Common myeloid progenitor, CD34-positive (primary cell): ENCODE results near the gene HOXD8.

Experiments
- CTCF ChIA-PET: fragments of 350-600 bp; sonication (Branson Sonifier 250); formaldehyde crosslinking; loops from one replicate; lab custom pipeline; 2021; ENCODE audit warnings: antibody characterized with exemption; lab: Charles Lee
- POLR2A ChIA-PET: fragments of 350-600 bp; sonication (Branson Sonifier 250); formaldehyde crosslinking; loops from one replicate; lab custom pipeline; 2021; ENCODE audit warnings: antibody characterized with exemption; lab: Charles Lee
- DNase-seq, 3 donors: peaks; one replicate each; pipeline versions ENCODE4 v3.0.0 to v3.0.0-alpha.2; 2013
- H3K27ac ChIP-seq, 2 experiments: 1 replicate in 1 of 2; 2 replicates in 1 of 2; pipeline ENCODE4 v1.7.0; 2013; ENCODE audit warnings: inconsistent platforms in 2 of 2, low read length in 2 of 2, mild to moderate bottlenecking in 2 of 2, low read depth in 1 of 2, moderate library complexity in 1 of 2; ENCODE audit not compliant: severe bottlenecking in 2 of 2, insufficient read depth in 1 of 2, poor library complexity in 1 of 2
- H3K27me3 ChIP-seq, 5 experiments: replicated peaks in 2 of 5; 1 replicate in 3 of 5; 2 replicates in 2 of 5; pipeline versions ENCODE4 v1.6.1 to v1.7.0; 2013; ENCODE audit warnings: low read length in 4 of 5, mild to moderate bottlenecking in 2 of 5, moderate library complexity in 2 of 5, inconsistent platforms in 1 of 5; ENCODE audit not compliant: insufficient read depth in 5 of 5, control insufficient read depth in 4 of 5
- H3K36me3 ChIP-seq, 4 experiments: 1 replicate in 2 of 4; 2 replicates in 2 of 4; pipeline versions ENCODE4 v1.6.1 to v1.7.0; 2013; ENCODE audit warnings: low read length in 3 of 4, control low read depth in 1 of 4, mild to moderate bottlenecking in 1 of 4; ENCODE audit not compliant: control insufficient read depth in 4 of 4, insufficient read depth in 4 of 4
- H3K4me1 ChIP-seq, 4 experiments: 1 replicate in 3 of 4; 2 replicates in 1 of 4; pipeline versions ENCODE4 v1.6.1 to v1.7.1; 2013; ENCODE audit warnings: low read length in 3 of 4, mild to moderate bottlenecking in 3 of 4, control low read depth in 1 of 4, inconsistent platforms in 1 of 4, moderate library complexity in 1 of 4; ENCODE audit not compliant: control insufficient read depth in 4 of 4, insufficient read depth in 4 of 4; ENCODE audit errors: control extremely low read depth in 1 of 4
- H3K4me3 ChIP-seq, 7 experiments: 1 replicate in 4 of 7; 2 replicates in 3 of 7; pipeline versions ENCODE4 v1.5.1 to v1.7.0; 2013; ENCODE audit warnings: mild to moderate bottlenecking in 7 of 7, low read length in 6 of 7, moderate library complexity in 6 of 7, inconsistent platforms in 2 of 7, low read depth in 2 of 7, control low read depth in 1 of 7; ENCODE audit not compliant: insufficient read depth in 4 of 7, control insufficient read depth in 1 of 7; ENCODE audit errors: extremely low read depth in 1 of 7
- H3K9me3 ChIP-seq, 5 experiments: 1 replicate in 4 of 5; 2 replicates in 1 of 5; pipeline versions ENCODE4 v1.6.1 to v1.7.1; 2013; ENCODE audit warnings: low read length in 4 of 5, mild to moderate bottlenecking in 2 of 5, inconsistent platforms in 1 of 5, low read depth in 1 of 5, moderate library complexity in 1 of 5; ENCODE audit not compliant: control insufficient read depth in 4 of 5, insufficient read depth in 2 of 5; ENCODE audit errors: control extremely low read depth in 1 of 5
- WGBS: methylation state at CpG from one replicate; pipeline ENCODE4 v1.1.5; 2013; ENCODE audit not compliant: insufficient coverage; 5-methylcytosine and 5-hydroxymethylcytosine counted together

The HOXD8 gene

GRCh38 chr2:176126929-176127773 lies 2.4 kb upstream of the HOXD8 start:
- Histone ChIP-seq H3K4me3 (no peak overlapping the region), H3K27ac (no peak overlapping the region), H3K27me3 (peaks cover 22 to 99% (median 64%) of the 10 kb centered on the region in 5 experiments), H3K36me3 (no peaks in the 10 kb centered on the region), H3K9me3 (no peaks in the 10 kb centered on the region), H3K4me1 (peaks cover 3 to 25% (median 18%) of the 10 kb centered on the region in 4 experiments)
- CTCF ChIA-PET = interaction anchor here (0.6 to 4.6 kb wide), 32 partner anchors 9 to 1038 kb away, joined by 3 to 44 read pairs (median 4); partner anchors contain the start of gene HOXD12
- WGBS = 10% methylated on average over 2 of the region's 13 CpGs
- POLR2A ChIA-PET = interaction anchor here (0.9 kb wide), 1 partner anchor 34 kb away, joined by 4 read pairs; no protein-coding TSS in a partner anchor
- DNase-seq = peak; percentile 72 to 86 (median 76)

- H3K27ac ChIP-seq = no peak overlapping the region
- no CpG with 5 or more reads among the region's 4 CpGs for WGBS
- H3K4me1 ChIP-seq = peaks cover 4 to 19% (median 12%) of the 10 kb centered on the region in 4 experiments
- H3K4me3 ChIP-seq = no peak overlapping the region
- ChIA-PET POLR2A (no interaction called here), CTCF (interaction anchor here (0.9 to 4.6 kb wide), 18 partner anchors 11 to 1035 kb away, joined by 3 to 44 read pairs (median 5); partner anchors contain the start of gene HOXD12)
- DNase-seq = no peak
- H3K36me3 ChIP-seq = no peaks in the 10 kb centered on the region
- no peaks in the 10 kb centered on the region for H3K9me3 ChIP-seq
- peaks cover 26 to 99% (median 64%) of the 10 kb centered on the region in 5 experiments for H3K27me3 ChIP-seq
Measured at GRCh38 chr2:176127774-176128072, 1.8 kb upstream of the HOXD8 start.

GRCh38 chr2:176128172-176128981 lies 1.1 kb upstream of the HOXD8 start:
- no peak overlapping the region for H3K27ac ChIP-seq
- POLR2A ChIA-PET = no interaction called here
- H3K27me3 ChIP-seq = peaks cover 30 to 99% (median 69%) of the 10 kb centered on the region in 5 experiments
- H3K4me3 ChIP-seq = no peak overlapping the region
- 8% methylated on average over 30 of the region's 49 CpGs for WGBS
- no peaks in the 10 kb centered on the region for H3K36me3 ChIP-seq
- H3K4me1 ChIP-seq = peaks cover 4 to 14% (median 9%) of the 10 kb centered on the region in 4 experiments
- no peaks in the 10 kb centered on the region for H3K9me3 ChIP-seq
- CTCF ChIA-PET = interaction anchor here (0.8 to 4.6 kb wide), 13 partner anchors 11 to 1035 kb away, joined by 3 to 44 read pairs (median 5); partner anchors contain the start of gene HOXD12
- peak in 1 of 3 donors; percentile 36 for DNase-seq

GRCh38 chr2:176129813-176130146 lies 275 bp downstream of the HOXD8 start:
- peaks cover 4 to 14% (median 9%) of the 10 kb centered on the region in 4 experiments for H3K4me1 ChIP-seq
- H3K27ac ChIP-seq = no peak overlapping the region
- H3K9me3 ChIP-seq = no peaks in the 10 kb centered on the region
- peaks cover 40 to 99% (median 63%) of the 10 kb centered on the region in 5 experiments for H3K27me3 ChIP-seq
- no peaks in the 10 kb centered on the region for H3K36me3 ChIP-seq
- no peak for DNase-seq
- ChIA-PET POLR2A (no interaction called here), CTCF (interaction anchor here (1.0 kb wide), 1 partner anchor 505 kb away, joined by 3 read pairs; no protein-coding TSS in a partner anchor)
- whole genome bisulfite sequencing = under 1% methylated on average over 36 of the region's 43 CpGs
- peak overlapping the region in 2 of 7 experiments; percentile 23 to 26 for H3K4me3 ChIP-seq

- no peaks in the 10 kb centered on the region for H3K9me3 ChIP-seq
- peak in 1 of 3 donors; percentile 62 for DNase-seq
- peaks cover 46 to 99% (median 62%) of the 10 kb centered on the region in 5 experiments for H3K27me3 ChIP-seq
- H3K36me3 ChIP-seq = no peaks in the 10 kb centered on the region
- peaks cover 4 to 14% (median 9%) of the 10 kb centered on the region in 4 experiments for H3K4me1 ChIP-seq
- WGBS = under 1% methylated on average over 94 of the region's 100 CpGs
- H3K27ac ChIP-seq = no peak overlapping the region
- ChIA-PET POLR2A (interaction anchor here (0.6 kb wide), 1 partner anchor 1008 kb away, joined by 3 read pairs; no protein-coding TSS in a partner anchor), CTCF (interaction anchor here (0.5 to 3.4 kb wide), 11 partner anchors 12 to 524 kb away, joined by 3 to 40 read pairs (median 3); no protein-coding TSS in a partner anchor)
- peak overlapping the region in 2 of 7 experiments; percentile 23 to 26 for H3K4me3 ChIP-seq
Measured at GRCh38 chr2:176130147-176130956, 847 bp downstream of the HOXD8 start.
